Mucosa of stomach (tissue), 1 donor: Measurements from ENCODE around the gene PDE4B.

Experiments used
- H3K27me3 ChIP-seq: one replicate; pipeline ENCODE4 v1.7.0; 2013; ENCODE audit warnings: mild to moderate bottlenecking, low read length; ENCODE audit not compliant: control insufficient read depth, insufficient read depth
- H3K36me3 ChIP-seq: one replicate; pipeline ENCODE4 v1.7.0; 2013; ENCODE audit warnings: low read length; ENCODE audit not compliant: control insufficient read depth, insufficient read depth
- H3K4me1 ChIP-seq: one replicate; pipeline ENCODE4 v1.7.0; 2013; ENCODE audit warnings: mild to moderate bottlenecking, low read length; ENCODE audit not compliant: control insufficient read depth, insufficient read depth
- H3K4me3 ChIP-seq: one replicate; pipeline ENCODE4 v1.7.0; 2013; ENCODE audit warnings: low read length
- H3K9ac ChIP-seq: one replicate; pipeline ENCODE4 v1.7.0; 2013; ENCODE audit warnings: mild to moderate bottlenecking, low read length, moderate library complexity
- H3K9me3 ChIP-seq: one replicate; pipeline ENCODE4 v1.7.0; 2013; ENCODE audit warnings: mild to moderate bottlenecking, low read length, moderate library complexity; ENCODE audit not compliant: control insufficient read depth
- donor health status: Pancreatic carcinoma.

Gene PDE4B

DNA sequence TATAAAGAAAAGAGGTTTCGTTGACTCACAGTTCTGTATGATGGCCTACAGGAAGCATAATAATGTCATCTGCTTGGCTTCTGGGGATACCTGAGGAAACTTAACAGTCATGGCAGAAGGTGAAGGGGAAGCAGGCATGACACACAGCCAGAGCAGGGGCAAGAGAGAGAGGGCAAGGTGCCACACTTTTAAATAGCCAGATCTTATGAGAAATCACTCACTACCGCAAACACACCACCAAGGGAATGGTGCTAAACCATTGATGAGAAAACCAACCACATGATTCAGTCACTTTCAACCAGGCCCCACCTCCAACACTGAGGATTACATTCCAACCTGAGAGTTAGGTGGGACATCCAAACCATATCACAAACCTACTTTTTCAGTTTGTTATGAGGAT, 495.4 kb downstream of the PDE4B start:
- Histone ChIP-seq H3K27me3 (no peaks in the 10 kb centered on the region), H3K4me3 (no peak overlapping the region), H3K4me1 (peaks cover 8% of the 10 kb centered on the region), H3K9me3 (no peaks in the 10 kb centered on the region), H3K36me3 (no peaks in the 10 kb centered on the region), H3K9ac (no peak overlapping the region)

DNA sequence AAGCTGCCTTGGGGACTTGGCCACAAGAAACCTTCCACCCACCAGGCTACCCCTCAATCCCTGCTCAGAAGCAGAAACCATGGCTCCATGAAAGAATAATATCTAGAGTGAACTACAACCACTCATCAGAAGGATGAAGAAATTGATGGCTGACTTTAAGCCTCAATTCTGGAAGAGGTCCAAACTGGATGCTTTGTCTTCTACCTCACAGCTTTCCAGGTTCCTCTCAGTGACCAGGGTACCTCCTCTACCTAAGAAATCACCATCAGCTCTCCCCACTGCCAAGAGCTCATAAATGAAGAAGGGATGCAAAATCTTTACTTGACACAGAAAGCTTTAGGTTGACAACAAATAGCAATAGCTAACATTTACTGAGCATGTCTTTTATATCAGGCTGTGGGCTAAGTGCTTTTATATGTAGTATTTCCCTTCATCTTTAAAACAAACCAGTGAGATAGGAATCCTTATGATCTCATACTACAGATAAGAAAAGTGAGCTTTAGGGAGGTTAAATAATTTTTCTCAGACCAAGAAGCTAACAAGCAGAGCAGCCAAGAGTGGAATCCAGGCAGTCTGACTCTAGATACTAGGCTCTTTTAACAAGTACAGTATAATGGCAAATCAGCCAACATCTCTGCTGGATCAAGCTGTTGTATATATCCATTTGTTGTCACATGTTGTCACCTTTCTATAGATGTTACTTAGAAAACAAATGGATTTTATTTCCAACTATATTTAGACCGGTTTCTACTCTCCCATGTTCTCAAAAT, 498.3 kb downstream of the PDE4B start:
- Histone ChIP-seq H3K9ac (no peak overlapping the region), H3K4me3 (no peak overlapping the region), H3K36me3 (no peaks in the 10 kb centered on the region), H3K9me3 (no peaks in the 10 kb centered on the region), H3K4me1 (peaks cover 8% of the 10 kb centered on the region), H3K27me3 (no peaks in the 10 kb centered on the region)

DNA sequence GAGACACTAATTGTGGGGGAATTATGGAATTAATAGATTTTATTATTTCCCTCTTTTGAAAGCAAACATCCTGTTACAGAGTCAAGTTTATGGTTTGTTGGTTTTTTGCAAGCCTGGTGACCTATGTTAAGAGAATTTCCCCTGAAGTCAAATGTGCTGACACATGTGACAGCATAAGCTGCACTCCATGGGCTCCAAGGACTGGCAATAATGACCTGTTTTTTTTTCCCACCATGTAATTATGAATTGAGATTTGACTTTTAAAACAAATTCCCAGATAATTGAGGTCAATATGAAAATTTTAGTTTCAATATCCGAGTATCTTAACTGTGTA, 498.8 kb downstream of the PDE4B start:
- Histone ChIP-seq H3K9me3 (no peaks in the 10 kb centered on the region), H3K9ac (no peak overlapping the region), H3K36me3 (no peaks in the 10 kb centered on the region), H3K4me3 (no peak overlapping the region), H3K4me1 (peaks cover 8% of the 10 kb centered on the region), H3K27me3 (no peaks in the 10 kb centered on the region)

DNA sequence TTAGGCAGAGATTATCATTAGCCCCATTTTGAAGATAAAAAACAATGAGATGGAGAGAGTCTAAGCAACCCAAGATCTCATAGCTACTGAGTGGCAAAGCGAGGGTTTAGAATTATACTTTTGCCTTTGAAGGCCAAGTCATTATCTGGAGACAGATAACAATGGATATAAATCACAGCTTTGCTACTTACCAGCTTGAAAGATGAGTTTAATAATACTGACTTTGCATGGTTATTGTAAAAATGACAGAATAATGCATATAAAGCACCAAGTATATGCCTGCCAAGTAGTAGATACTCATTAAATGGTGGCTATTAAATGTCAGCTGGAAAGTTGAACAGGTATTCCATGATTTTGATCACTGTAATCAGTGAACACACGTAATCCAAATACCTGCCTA, 499.6 kb downstream of the PDE4B start:
- Histone ChIP-seq H3K36me3 (no peaks in the 10 kb centered on the region), H3K4me3 (no peak overlapping the region), H3K4me1 (peaks cover 8% of the 10 kb centered on the region), H3K27me3 (no peaks in the 10 kb centered on the region), H3K9ac (no peak overlapping the region), H3K9me3 (no peaks in the 10 kb centered on the region)

DNA sequence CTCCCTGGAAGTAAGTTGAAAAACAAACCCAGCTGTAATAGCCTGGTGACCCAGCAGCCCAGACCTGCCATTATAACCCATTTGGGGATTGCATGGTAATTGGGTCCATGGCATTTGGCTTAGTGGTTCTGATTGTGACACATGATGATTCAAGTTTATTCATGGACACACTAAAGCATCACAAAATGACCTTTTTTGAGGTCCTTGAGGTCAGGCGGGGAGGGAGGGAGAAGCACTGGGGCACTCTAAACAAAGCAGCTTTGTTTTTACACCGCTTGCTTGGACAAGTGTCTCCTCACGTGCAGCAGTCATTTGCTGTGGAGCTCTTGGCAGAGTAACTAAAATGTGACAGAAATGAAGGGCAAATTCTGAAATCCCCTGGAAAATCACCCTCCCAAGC, 500.2 kb downstream of the PDE4B start:
- no peaks in the 10 kb centered on the region for H3K36me3 ChIP-seq
- H3K4me1 ChIP-seq = peaks cover 8% of the 10 kb centered on the region
- H3K27me3 ChIP-seq = no peaks in the 10 kb centered on the region
- H3K9ac ChIP-seq = no peak overlapping the region
- H3K4me3 ChIP-seq = no peak overlapping the region
- no peaks in the 10 kb centered on the region for H3K9me3 ChIP-seq

DNA sequence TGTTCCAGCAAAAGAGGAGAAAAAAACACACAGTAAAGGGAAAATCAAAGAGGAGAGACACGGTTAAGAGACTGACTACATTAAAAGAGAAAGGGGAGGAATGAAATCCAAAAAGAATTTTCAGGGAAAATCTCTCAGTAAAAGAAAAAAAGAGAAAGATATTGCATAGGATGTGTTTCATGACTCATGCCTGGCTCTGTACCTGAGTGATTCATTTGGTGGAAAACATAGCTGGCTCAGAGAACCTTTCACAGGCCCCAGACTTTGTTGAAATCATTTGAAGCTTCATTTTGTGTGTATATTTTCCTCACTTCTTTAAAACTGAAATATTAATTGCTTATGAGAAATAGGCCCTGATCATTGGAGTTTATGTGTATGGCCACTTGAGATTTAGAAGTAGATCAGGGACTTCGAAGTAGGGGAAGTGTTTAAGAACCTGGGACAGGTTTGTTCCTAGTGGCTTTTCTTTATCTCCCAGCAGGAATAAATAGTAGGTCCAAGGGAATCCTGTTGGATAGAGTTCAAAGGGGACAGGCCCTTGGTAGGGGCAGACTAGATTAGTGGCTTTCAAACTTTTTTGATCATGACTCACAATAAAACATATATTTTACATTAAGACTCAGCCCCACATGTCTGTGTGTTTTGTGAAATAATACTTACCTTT, 502.1 kb downstream of the PDE4B start:
- no peaks in the 10 kb centered on the region for H3K9me3 ChIP-seq
- no peaks in the 10 kb centered on the region for H3K27me3 ChIP-seq
- no peaks in the 10 kb centered on the region for H3K36me3 ChIP-seq

DNA sequence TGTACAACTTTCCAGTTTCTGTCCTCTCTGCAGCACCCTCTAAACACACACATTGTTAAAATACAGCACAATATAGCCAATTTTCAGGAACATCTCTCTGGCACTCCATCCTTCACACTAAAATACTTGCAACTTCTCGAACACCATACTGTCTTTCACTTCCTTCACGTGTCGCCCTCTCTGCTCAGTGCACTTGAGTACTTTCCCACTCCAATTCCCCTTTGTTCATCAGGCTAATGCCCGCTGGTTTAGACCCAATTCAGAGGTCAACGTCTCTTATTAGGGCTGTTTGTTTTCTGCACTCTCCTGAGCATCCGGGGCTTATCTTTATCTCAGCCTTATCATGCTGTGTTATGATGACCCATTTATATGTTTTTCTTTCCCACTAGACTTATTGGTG, 503.1 kb downstream of the PDE4B start:
- Histone ChIP-seq H3K4me3 (no peak overlapping the region), H3K9me3 (no peaks in the 10 kb centered on the region), H3K9ac (no peak overlapping the region), H3K36me3 (no peaks in the 10 kb centered on the region), H3K27me3 (no peaks in the 10 kb centered on the region), H3K4me1 (peaks cover 11% of the 10 kb centered on the region)

More for the DNA sequence above, 502.1 kb downstream of the PDE4B start:
- H3K9ac ChIP-seq = no peak overlapping the region
- no peak overlapping the region for H3K4me3 ChIP-seq
- peaks cover 8% of the 10 kb centered on the region for H3K4me1 ChIP-seq

DNA sequence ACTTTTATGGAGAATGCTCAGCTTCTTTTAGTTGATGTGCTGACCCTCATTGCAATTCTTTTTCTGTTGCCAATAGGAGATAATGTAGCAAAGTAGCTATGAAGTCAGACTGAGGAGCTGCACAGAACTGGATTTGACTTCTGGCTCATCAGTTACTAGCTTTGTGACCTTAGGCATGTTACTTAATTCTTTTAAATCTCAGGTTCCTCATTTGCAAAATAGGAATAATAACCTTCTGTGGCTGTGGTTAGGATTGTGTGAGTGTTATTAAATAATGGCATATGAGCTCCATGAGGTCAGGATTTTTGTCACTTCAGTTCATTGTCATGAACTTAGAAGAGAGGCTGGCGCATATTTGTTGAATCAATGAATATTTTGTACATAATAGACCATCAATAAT, 503.7 kb downstream of the PDE4B start:
- Histone ChIP-seq H3K4me3 (no peak overlapping the region), H3K9ac (no peak overlapping the region), H3K36me3 (no peaks in the 10 kb centered on the region), H3K27me3 (no peaks in the 10 kb centered on the region), H3K4me1 (peaks cover 13% of the 10 kb centered on the region), H3K9me3 (no peaks in the 10 kb centered on the region)

DNA sequence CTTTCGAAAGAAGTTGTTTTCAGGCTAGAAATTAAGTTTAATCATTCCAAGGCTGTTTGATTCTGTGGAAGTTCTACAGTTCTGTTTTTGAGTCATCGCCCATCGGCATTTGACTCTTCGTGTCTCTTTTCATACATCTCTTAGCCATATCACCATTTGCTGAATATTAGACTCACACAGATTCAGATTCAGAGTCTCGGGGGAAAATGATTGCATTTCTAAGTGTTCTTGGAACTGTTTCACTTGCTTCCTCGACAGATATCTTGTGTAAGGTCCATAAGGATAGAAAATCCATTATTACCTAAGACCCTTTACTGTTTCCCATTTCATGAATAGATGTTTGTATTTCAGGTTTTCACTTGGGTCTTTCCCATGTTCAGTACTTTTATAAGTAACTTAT, 504.3 kb downstream of the PDE4B start:
- Histone ChIP-seq H3K27me3 (no peaks in the 10 kb centered on the region), H3K9me3 (no peaks in the 10 kb centered on the region), H3K9ac (no peak overlapping the region), H3K4me1 (peaks cover 17% of the 10 kb centered on the region), H3K4me3 (no peak overlapping the region), H3K36me3 (no peaks in the 10 kb centered on the region)

DNA sequence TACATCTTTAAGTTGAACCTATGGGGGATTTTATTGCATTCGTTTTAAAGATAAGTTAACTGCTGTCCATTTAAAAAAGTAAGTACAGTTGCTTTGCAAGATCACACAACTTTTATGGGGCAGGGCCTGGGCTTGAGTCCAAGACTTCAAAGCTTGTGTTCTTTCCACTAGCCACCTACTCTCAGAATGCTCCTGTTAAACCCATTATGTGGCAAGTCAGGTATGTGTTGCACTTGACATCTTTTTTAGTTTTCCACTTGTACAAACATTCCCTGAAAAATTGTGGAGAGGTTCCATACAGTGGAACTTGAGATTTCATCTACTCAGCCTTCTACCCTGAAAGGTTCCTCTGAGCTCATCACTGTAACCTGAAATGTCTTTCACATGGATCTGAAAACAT, 505.8 kb downstream of the PDE4B start:
- H3K4me3 ChIP-seq = no peak overlapping the region

DNA sequence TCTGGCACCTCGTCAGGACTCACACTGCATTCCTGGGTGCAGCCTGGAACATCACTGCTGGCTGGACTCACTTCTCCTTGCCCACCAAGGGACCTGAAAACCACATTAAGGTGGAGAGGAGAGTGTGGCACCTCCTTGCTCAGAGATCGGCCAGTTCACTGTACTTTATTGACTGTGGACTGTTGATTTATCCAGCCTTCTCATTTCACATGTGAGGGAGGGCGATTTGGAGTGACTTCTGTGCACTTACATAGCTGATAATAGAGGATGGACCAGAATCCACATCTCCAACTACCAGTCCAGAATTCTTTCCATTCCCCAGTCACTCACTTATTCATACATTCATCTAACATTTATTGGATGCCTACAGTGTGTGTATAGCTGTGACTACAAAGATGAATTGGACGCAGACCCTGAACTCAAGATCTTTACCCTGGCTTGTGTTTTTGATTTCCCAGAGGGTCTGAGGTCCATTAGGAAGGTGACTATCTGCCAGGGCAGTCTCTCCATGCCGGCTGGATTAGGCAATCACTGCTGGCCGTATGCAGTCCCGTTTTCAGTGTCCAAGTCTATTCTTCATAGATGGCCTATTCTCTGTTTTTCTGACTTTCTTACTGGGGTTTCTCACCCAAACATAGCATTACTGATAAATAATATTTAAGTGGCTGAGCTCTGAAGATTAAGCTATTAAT, 507.7 kb downstream of the PDE4B start:
- Histone ChIP-seq H3K9ac (no peak overlapping the region), H3K9me3 (no peaks in the 10 kb centered on the region), H3K4me1 (peaks cover 19% of the 10 kb centered on the region), H3K27me3 (no peaks in the 10 kb centered on the region), H3K36me3 (no peaks in the 10 kb centered on the region), H3K4me3 (no peak overlapping the region)

More for the DNA sequence above, 505.8 kb downstream of the PDE4B start:
- Histone ChIP-seq H3K36me3 (no peaks in the 10 kb centered on the region), H3K9me3 (no peaks in the 10 kb centered on the region), H3K27me3 (no peaks in the 10 kb centered on the region), H3K4me1 (peaks cover 19% of the 10 kb centered on the region), H3K9ac (no peak overlapping the region)

DNA sequence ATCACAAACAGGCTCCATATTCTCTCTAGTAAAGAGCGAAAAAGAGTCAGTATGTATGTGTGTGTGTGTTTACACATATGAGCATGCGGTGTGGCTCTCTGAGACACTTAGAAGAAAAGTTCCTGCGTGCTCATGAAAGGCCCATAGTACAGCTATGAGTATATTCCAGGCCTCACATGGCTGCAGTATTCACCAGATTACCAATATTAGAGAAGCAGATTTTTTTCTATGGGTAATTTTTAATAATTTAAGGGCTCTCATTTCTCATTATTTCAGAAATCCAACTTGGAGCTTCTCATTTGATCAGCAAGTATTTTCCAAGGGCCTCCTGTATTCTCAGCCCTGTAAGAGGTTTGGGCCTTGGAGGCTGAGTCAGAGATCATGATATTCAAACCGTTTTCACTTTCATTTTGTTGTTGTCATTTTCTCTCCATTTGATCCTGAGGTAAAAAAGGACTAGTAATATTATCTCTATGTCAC, 508.3 kb downstream of the PDE4B start:
- no peaks in the 10 kb centered on the region for H3K27me3 ChIP-seq
- no peak overlapping the region for H3K9ac ChIP-seq
- H3K4me1 ChIP-seq = peaks cover 19% of the 10 kb centered on the region
- H3K36me3 ChIP-seq = no peaks in the 10 kb centered on the region
- no peak overlapping the region for H3K4me3 ChIP-seq
- H3K9me3 ChIP-seq = no peaks in the 10 kb centered on the region
